GM23248 (cell line): ENCODE results near the gene SIK2. TPM values are rescaled to one million over a fixed set of nuclear protein-coding genes. Genes with fewer than 3 reads are reported as not detected.

Experiments used
- DNase-seq: peaks from one replicate; pipeline ENCODE4 v3.0.0-alpha.2; 2015
- H2AFZ ChIP-seq: fragments of 200-600 bp; sonication (generic); 2 replicates; pipeline ENCODE4 v1.6.1; 2016; ENCODE audit warnings: antibody characterized with exemption
- H3F3A ChIP-seq: fragments of 200-600 bp; sonication (generic); 2 replicates; pipeline ENCODE4 v1.6.1; 2016; ENCODE audit warnings: mild to moderate bottlenecking, antibody characterized with exemption, mixed run types; ENCODE audit not compliant: insufficient read depth
- H3K27ac ChIP-seq: fragments of 200-600 bp; sonication (generic); 2 replicates; pipeline ENCODE4 v1.5.1; 2016; ENCODE audit warnings: mild to moderate bottlenecking
- H3K27me3 ChIP-seq: fragments of 200-600 bp; sonication (generic); replicated peaks from 2 replicates; pipeline ENCODE4 v1.6.1; 2016; ENCODE audit warnings: mild to moderate bottlenecking; ENCODE audit not compliant: insufficient read depth
- H3K36me3 ChIP-seq: fragments of 200-600 bp; sonication (generic); 2 replicates; pipeline ENCODE4 v1.6.1; 2016; ENCODE audit warnings: low read depth, mild to moderate bottlenecking
- H3K4me1 ChIP-seq: fragments of 200-600 bp; sonication (generic); 2 replicates; pipeline ENCODE4 v1.6.1; 2016; ENCODE audit warnings: mild to moderate bottlenecking; ENCODE audit not compliant: insufficient read depth
- H3K4me2 ChIP-seq: fragments of 200-600 bp; sonication (generic); one replicate; pipeline ENCODE4 v1.6.1; 2016; ENCODE audit warnings: mild to moderate bottlenecking; ENCODE audit not compliant: unreplicated experiment
- H3K4me3 ChIP-seq: fragments of 200-600 bp; sonication (generic); 2 replicates; pipeline ENCODE4 v1.5.1; 2016; ENCODE audit warnings: mild to moderate bottlenecking
- H3K79me2 ChIP-seq: fragments of 200-600 bp; sonication (generic); 2 replicates; pipeline ENCODE4 v1.6.1; 2016; ENCODE audit warnings: mild to moderate bottlenecking; ENCODE audit not compliant: insufficient read depth
- H3K9ac ChIP-seq: fragments of 200-600 bp; sonication (generic); 2 replicates; pipeline ENCODE4 v1.6.1; 2016; ENCODE audit warnings: mild to moderate bottlenecking
- H3K9me2 ChIP-seq: fragments of 200-600 bp; sonication (generic); 2 replicates; pipeline ENCODE4 v1.6.1; 2016; ENCODE audit warnings: mixed run types, mild to moderate bottlenecking, moderate library complexity; ENCODE audit not compliant: insufficient read depth
- H3K9me3 ChIP-seq: fragments of 200-600 bp; sonication (generic); one replicate; pipeline ENCODE4 v1.6.1; 2017; ENCODE audit warnings: low read depth
- H4K20me1 ChIP-seq: fragments of 200-600 bp; sonication (generic); 2 replicates; pipeline ENCODE4 v1.6.0; 2016; ENCODE audit not compliant: insufficient read depth
- EZH2 ChIP-seq: fragments of 200-600 bp; sonication (generic); IDR thresholded peaks from 2 replicates; pipeline ENCODE4 v1.6.1; 2018; ENCODE audit warnings: antibody characterized with exemption, mild to moderate bottlenecking; ENCODE audit not compliant: insufficient read depth, poor library complexity, severe bottlenecking
- EZH2phosphoT487 ChIP-seq: fragments of 200-600 bp; sonication (generic); IDR thresholded peaks from 2 replicates; pipeline ENCODE4 v1.6.1; 2018; ENCODE audit warnings: antibody characterized with exemption, moderate library complexity, mild to moderate bottlenecking, low read depth; ENCODE audit not compliant: insufficient read depth
- WGBS, 2 experiments: methylation state at CpG; one replicate each; pipeline ENCODE4 v1.1.6; 2015 to 2017; ENCODE audit warnings: low lambda C conversion rate in 2 of 2, low coverage in 1 of 2; ENCODE audit errors: missing lambda C conversion rate in 2 of 2; 5-methylcytosine and 5-hydroxymethylcytosine counted together
- in situ Hi-C: fragments of 300-500 bp; cut with MboI; formaldehyde crosslinking; loops from 2 replicates; pipeline ENCODE4 v1.15.0; 2020
- polyA plus RNA-seq: library from polyadenylated mRNA; unstranded; fragments of >200 nt; fragmentation: Nextera tagmentation; extraction: Ambion mirVana; gene quantifications from 2 replicates; pipeline ENCODE4 v1.2.1, GENCODE V29; 2016
- total RNA-seq: library from RNA; depleted of rRNA; stranded (reverse); fragments of >200 nt; shearing (Covaris generic); gene quantifications from 2 replicates; pipeline ENCODE4 v1.2.3, GENCODE V29; 2014; rRNA removed

SIK2 gene
- total and polyA plus RNA-seq, 2 experiments from 2014 or later, result 5.9 to 14.8 TPM

- no peak overlapping the region for H3K4me3 ChIP-seq
- H3F3A ChIP-seq, result no peaks in the 10 kb centered on the region
- H3K27me3 ChIP-seq, result no peaks in the 10 kb centered on the region
- no peaks in the 10 kb centered on the region for H4K20me1 ChIP-seq
- H3K27ac ChIP-seq, result no peak overlapping the region
- no peak overlapping the region for H3K9ac ChIP-seq
- no peaks in the 10 kb centered on the region for H3K9me2 ChIP-seq
- 0 out of 2 replicates have a peak, but pooled peaks cover 8% of the 10 kb centered on the region for H3K4me1 ChIP-seq
- 79 to 85% methylated on average over 6 of the region's 6 CpGs for WGBS, 2 experiments
- no peak overlapping the region for H2AFZ ChIP-seq
- H3K4me2 ChIP-seq, result no peak overlapping the region
- TF ChIP-seq EZH2phosphoT487 (no peak), EZH2 (no peak)
- no peaks in the 10 kb centered on the region for H3K9me3 ChIP-seq
- no peak for DNase-seq
- H3K79me2 ChIP-seq, result no peaks in the 10 kb centered on the region
- H3K36me3 ChIP-seq, result no peaks in the 10 kb centered on the region
- in situ Hi-C loops, result loop anchor here (10.0 kb wide), 1 partner anchor 322 kb away; no protein-coding TSS in a partner anchor
Observed at GRCh38 chr11:111776398-111777093, 174.3 kb downstream of the SIK2 start.

- WGBS, 2 experiments, result 56 to 60% methylated on average over 4 of the region's 4 CpGs
- no peaks in the 10 kb centered on the region for H3K36me3 ChIP-seq
- no peaks in the 10 kb centered on the region for H3K79me2 ChIP-seq
- H3K27me3 ChIP-seq, result no peaks in the 10 kb centered on the region
- H2AFZ ChIP-seq, result no peak overlapping the region
- H3F3A ChIP-seq, result peaks cover 5% of the 10 kb centered on the region; the same call in 1 of the 2 replicates
- in situ Hi-C loops, result loop anchor here (10.0 kb wide), 1 partner anchor 323 kb away; no protein-coding TSS in a partner anchor
- no peaks in the 10 kb centered on the region for H4K20me1 ChIP-seq
- H3K4me1 ChIP-seq, result 0 out of 2 replicates have a peak, but pooled peaks cover 8% of the 10 kb centered on the region
- H3K27ac ChIP-seq, result no peak overlapping the region
- H3K9ac ChIP-seq, result no peak overlapping the region
- DNase-seq, result peak; percentile 87
- TF ChIP-seq EZH2phosphoT487, result no peak
- no peak for TF ChIP-seq EZH2
- no peaks in the 10 kb centered on the region for H3K9me2 ChIP-seq
- H3K4me2 ChIP-seq, result no peak overlapping the region
- no peak overlapping the region for H3K4me3 ChIP-seq
- H3K9me3 ChIP-seq, result no peaks in the 10 kb centered on the region
Observed at GRCh38 chr11:111777094-111778046, 175.1 kb downstream of the SIK2 start.

GRCh38 chr11:111778047-111778558 lies 175.9 kb downstream of the SIK2 start:
- Histone ChIP-seq H3K27ac (no peak overlapping the region), H3F3A (peaks cover 5% of the 10 kb centered on the region; the same call in 1 of the 2 replicates), H4K20me1 (no peaks in the 10 kb centered on the region), H3K36me3 (no peaks in the 10 kb centered on the region), H3K4me2 (no peak overlapping the region), H3K9ac (no peak overlapping the region), H3K4me1 (0 out of 2 replicates have a peak, but pooled peaks cover 8% of the 10 kb centered on the region), H3K9me2 (no peaks in the 10 kb centered on the region), H3K4me3 (no peak overlapping the region), H3K27me3 (no peaks in the 10 kb centered on the region), H2AFZ (no peak overlapping the region), H3K9me3 (no peaks in the 10 kb centered on the region), H3K79me2 (no peaks in the 10 kb centered on the region)
- 80 to 89% methylated on average over 3 of the region's 3 CpGs for WGBS, 2 experiments
- in situ Hi-C loops, result loop anchor here (10.0 kb wide), 1 partner anchor 323 kb away; no protein-coding TSS in a partner anchor
- TF ChIP-seq EZH2, result no peak
- no peak for TF ChIP-seq EZH2phosphoT487
- no peak for DNase-seq

- no peaks in the 10 kb centered on the region for H3K9me2 ChIP-seq
- no peaks in the 10 kb centered on the region for H4K20me1 ChIP-seq
- H3K79me2 ChIP-seq, result no peaks in the 10 kb centered on the region
- no peak overlapping the region for H3K4me2 ChIP-seq
- no peaks in the 10 kb centered on the region for H3K9me3 ChIP-seq
- in situ Hi-C loops, result loop anchor here (10.0 kb wide), 1 partner anchor 324 kb away; no protein-coding TSS in a partner anchor
- H3K4me1 ChIP-seq, result 0 out of 2 replicates have a peak, but pooled peaks cover 8% of the 10 kb centered on the region
- H3K36me3 ChIP-seq, result no peaks in the 10 kb centered on the region
- H2AFZ ChIP-seq, result no peak overlapping the region
- no peak overlapping the region for H3K9ac ChIP-seq
- DNase-seq, result no peak
- no peak overlapping the region for H3K4me3 ChIP-seq
- H3K27me3 ChIP-seq, result no peaks in the 10 kb centered on the region
- TF ChIP-seq EZH2 (no peak), EZH2phosphoT487 (no peak)
- no peak overlapping the region for H3K27ac ChIP-seq
- WGBS, 2 experiments, result 91% methylated on average over 6 of the region's 6 CpGs
- H3F3A ChIP-seq, result peaks cover 5% of the 10 kb centered on the region; the same call in 1 of the 2 replicates
Observed at GRCh38 chr11:111779118-111779517, 176.9 kb downstream of the SIK2 start.

Other genes starting within 250 kb of the SIK2 start
- gene POU2AF1, start 223.2 kb upstream of the SIK2 start, total RNA-seq, result 0.11 TPM in 1 of 2 replicates, not detected in the other
- 0.09 and 0.16 TPM in 2 replicates for gene POU2AF1, start 223.2 kb upstream of the SIK2 start, polyA plus RNA-seq
- gene BTG4, start 90.1 kb upstream of the SIK2 start, total RNA-seq, result not detected in 2 replicates
- 0.33 TPM in 1 of 2 replicates, not detected in the other for gene BTG4, start 90.1 kb upstream of the SIK2 start, polyA plus RNA-seq
- gene HOATZ, start 87.7 kb upstream of the SIK2 start, total RNA-seq, result not detected in 2 replicates
- gene HOATZ, start 87.7 kb upstream of the SIK2 start, polyA plus RNA-seq, result not detected in 2 replicates
- 117 and 118 TPM in 2 replicates for gene LAYN, start 61.7 kb upstream of the SIK2 start, total RNA-seq
- gene LAYN, start 61.7 kb upstream of the SIK2 start, polyA plus RNA-seq, result 121 and 127 TPM in 2 replicates
- gene PPP2R1B, start 163.9 kb downstream of the SIK2 start, total RNA-seq, result 24.8 and 25.1 TPM in 2 replicates
- 22.1 and 26.2 TPM in 2 replicates for gene PPP2R1B, start 163.9 kb downstream of the SIK2 start, polyA plus RNA-seq